NOMO-1 treated with DMSO at 0.1 percent for 48 hours (cell line): ENCODE data around the gene LARGE2.

Experiments used
- DNase-seq: peaks from one replicate; lab custom pipeline; 2025; ENCODE audit not compliant: unreplicated experiment; lab: John Stamatoyannopoulos, UW

The LARGE2 gene

DNA sequence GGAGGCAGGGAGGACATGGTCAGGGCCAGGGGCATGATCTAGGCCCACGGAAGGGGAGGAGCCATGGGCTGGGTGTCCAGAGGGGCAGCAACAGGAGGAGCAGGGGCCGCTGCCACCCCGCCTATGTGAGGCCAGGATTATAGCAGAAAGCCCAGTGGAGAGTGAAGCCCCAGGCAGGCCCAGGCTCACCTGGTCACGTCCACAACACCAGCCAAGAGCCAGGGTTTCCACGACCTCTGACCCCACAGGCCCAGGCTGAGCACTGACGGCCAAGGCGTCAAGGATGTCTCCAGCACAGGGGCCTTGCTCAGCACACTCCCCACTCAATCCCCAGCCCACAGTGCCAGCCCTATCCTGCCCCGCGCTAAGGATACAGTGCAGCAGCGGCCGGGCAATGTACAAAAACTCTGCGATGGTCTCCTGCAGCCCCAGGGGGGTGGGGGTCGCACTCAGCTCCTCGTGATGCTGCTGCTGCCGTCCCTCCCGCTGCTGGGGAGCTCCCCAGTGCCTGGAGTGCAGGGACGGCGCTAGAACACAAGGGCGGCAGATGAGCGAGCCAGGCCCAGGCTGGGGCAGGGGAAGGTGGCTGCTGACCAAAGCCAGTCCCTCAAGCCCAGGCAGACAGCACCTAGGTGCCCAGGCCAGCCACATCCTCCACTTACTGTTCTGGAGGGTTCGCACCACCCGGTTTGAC lies 8.4 kb upstream of the LARGE2 start:
- DNase-seq, result no peak

DNA sequence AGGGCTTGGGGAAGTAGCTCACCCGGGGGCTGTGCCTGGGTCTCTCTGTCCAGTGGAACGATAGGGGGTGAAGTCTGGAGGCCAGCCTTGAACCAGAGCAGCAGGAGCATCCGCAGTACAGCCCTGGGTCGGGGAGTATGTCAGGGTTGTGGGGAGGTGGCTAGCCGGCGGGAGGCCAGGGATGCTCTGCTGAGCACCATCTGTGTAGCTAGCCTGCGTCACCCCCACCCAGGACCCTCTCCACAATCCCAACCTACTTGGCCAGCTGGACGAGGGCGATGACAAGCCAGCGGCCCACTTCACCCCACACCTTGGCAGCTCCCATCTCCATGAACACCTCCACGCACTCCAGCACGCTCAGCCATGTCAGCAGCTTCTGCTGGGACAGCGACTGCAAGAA lies 7.0 kb upstream of the LARGE2 start:
- DNase-seq, result no peak

DNA sequence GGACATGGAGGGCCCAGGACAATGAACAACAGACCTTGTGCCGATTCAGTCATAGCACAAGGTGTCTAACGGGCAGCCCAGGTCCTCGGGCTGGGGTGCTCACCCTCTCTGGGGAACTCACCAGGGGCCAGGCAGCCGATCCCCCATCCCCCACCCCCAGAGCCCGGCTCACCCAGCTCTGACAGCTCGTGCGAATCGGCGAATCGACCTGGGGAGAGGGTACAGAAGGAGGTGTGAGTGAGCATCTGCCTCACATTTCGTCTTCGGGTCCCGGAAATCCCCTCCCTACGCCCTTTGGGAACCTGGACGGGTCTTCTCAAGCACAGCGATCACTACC lies 5.2 kb upstream of the LARGE2 start:
- DNase-seq, result no peak

DNA sequence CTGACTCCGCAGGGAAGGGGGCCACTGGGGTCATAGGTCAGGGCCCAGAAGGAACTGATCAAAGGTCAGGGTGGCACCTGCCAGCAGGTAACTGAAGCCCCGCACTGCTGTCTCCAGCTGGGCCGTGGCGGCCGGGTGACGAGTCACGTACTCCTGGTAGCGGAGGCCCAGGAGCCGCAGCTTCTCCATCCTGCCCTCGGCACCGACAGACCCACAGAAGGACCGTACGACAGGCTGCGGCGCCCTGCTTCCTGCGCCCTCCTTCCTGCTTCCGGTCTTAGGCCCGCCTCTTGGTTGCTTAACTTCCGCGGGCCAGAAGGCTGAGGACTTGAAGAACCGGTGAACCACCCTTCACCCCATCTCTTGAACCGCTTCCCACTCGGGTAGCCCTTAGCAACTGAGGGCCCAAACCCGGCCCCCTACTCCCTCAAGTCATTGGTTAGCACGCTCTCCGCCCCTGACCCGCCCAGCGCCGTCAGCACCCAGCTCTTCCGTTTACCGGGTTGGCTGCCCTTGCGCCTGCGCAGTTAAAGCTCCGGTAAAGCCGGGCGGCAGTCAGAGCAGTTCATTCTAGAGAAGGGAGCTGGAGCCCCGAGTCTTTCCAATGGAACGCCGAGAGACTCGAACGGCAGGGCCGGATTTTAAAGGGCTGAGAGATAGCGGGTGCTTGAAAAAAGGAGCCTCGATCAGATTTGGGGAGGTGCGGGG lies 4.7 kb upstream of the LARGE2 start, which contains the start of gene PEX16:
TSS of gene PEX16 (minus strand) at position 255 of the 708 bp plus-strand sequence. CDS start at position 189, 66 bp downstream.
- DNase-seq, result peak; percentile 99

DNA sequence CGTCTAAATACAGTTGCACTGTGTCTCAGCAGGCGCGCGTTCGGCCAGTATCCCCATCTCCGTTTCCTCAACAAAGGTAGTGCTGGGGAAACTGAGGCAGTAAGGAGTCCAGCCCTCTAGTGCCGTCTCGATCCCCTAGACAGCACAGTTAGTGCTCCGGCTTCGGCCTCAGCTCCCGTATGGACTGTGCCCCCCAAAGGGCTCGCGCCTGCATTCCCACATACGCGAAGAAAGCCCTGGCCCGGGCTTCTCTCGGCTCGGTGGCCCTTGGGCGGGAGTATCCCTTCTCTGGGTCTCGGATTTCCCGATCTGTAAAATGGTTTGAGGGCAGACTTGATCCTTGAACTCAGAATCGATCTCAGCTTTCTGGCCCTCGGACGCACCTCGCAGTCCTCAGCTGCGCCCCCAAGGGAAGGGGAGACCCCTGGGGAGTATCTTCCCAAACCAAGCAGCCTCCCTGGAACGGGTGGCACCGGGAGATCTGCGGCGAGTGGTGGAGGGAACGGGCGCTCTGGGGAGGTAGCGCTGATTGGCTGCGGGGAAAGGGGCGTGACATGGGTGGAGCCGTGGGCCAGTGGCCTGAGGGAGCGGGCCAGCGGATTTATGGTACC lies 4.0 kb upstream of the LARGE2 start:
- peak; percentile 66 for DNase-seq

DNA sequence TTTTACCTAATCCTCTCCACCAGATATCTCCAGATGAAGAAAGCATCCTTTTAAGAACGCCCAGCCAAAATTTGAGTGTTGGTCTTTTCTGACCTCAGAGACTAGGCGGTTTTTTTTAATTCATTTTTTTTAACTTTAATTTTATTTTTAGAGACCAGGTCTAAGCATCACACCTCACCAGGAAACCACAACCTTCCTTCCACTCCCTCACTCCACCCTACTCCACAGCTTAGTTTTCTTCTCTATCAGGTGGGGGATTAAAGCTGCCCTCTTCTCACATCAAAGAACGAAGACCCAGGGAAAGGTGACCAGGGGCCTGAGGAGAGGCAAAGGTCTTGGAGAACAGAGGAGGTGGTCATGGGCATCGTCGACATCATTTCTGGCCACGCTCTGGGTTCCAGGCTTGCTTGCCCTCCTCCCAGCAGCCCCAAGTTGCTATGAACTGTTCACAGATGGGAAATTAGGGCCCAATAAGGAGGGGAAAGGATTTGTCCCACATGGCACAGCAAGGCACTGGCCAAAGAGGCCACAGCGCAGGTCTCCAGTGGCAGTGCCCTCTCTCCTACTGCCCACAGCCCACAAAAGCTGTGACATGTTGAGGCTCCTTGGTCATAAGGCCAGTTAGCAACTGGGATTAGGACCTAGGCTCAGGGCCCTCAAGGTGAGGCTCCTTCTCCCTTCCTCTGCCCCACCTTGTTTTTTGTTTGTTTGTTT lies 3.3 kb upstream of the LARGE2 start:
- DNase-seq, result no peak

DNA sequence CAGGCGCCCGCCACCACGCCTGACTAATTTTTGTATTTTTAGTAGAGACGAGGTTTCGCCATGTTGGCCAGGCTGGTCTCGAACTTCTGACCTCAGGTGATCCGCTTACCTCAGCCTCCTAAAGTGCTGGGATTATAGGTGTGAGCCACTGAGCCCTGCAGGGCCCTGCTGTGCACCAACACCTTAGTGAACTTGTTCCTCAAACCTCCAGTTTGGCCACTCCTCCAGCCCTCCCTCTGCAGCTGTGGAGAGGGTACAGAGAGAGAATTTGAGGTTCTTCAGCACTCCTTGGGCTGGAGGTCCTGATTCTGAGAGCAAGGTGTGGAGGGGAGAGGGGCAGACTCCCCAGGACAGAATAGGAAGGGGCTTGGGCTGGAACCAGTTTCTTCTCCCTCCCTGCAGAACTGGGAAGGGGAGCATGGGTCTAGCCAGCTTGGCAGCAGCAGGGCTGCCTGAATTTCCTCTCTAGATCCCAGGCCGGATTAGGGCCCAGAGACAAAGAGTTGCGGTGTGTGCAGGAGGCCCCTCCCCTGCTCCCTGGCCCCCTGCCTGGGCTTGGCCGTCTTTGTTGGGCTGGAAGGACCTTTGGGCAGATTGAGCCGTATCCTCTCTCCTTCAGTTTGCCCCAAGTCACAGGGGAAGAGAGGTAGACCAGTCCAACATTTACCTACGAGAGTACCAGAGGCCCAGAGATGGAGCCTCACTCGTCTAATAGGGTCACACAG lies 2.5 kb upstream of the LARGE2 start:
- no peak for DNase-seq

DNA sequence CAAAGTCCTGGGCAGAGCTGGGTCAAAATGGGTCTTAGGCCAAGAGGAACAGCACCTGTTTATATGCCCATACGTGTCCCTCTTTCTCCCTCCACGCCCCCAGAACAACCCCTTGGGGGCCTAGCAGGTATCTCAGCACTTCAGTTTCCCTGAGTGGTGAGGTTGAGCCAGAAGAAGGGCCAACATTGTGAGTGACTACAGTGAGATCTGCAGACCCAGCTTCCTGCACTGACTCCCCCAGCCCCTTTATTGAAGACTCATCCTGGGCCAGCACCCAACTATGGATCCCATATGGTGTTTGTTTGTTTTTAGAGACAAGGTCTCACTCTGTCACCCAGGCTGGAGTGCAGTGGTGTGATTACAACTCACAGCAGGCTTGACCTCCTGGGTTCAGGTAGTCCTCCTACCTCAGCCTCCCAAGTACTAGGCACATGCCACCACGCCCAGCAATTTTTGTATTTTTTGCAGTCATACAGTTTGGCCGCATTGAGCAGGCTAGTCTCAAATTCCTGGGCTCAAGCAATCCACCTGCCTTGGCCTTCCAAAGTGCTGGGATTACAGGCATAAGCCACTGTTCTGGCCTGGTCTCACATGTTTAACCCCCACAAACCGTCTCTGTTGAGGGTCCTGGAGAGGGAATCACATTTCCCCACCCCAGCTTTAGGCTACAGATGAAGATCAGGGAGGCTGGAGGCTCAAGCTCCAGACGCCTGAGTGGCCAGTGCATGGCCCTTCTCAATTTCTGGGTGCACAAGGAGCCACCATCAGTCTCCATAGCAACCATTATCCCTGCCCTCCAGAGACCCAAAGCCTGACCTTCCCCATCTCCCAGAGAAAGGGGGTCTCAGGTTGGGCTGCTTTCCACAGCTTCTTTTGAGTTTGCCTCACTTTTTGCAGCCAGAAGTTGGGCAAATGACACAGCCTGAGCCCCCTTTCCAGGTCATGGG lies 1.7 kb upstream of the LARGE2 start:
- DNase-seq, result no peak

DNA sequence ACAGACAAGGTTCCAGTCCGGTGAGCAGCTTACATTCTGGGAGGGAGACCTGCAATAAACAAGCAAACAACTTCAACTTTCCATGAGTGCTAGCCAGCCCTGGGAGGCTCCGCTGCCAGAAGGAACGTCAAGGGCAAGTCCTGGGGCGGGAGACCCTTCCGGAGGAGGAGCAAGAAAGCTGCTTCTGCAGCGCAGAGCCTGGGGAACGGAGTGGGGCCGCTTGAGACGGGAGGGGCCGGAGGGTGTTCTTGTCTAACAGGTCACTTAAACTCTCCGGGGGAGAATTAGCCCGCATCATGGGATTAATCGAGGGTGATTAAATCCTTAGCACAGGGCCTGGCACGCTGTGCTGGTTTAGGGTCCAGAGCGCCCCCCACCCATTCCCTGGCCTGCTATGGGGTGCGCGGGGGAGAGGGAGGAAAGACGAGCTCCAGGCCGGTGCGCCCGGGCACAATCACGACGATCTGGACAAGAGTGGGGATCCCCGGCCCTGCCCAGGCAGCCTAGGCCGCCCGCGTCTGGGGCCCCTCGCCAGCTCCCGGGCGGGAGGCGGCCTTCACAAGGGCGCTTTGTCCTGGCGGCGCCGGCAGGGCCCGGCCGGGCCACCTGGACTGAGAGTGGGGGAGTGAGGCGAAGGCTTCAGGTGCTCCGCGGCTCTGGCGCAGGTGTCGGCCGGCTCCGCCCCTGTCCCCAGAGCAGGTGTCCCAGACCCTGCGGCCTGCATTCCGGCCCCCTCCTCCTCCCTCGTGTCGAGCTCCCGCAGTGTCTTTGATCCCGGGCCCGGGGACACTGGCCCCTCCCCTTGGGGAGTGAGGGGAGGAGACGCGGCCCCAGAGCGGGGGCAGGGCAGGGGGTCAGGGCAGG lies 663 bp upstream of the LARGE2 start:
- no peak for DNase-seq

DNA sequence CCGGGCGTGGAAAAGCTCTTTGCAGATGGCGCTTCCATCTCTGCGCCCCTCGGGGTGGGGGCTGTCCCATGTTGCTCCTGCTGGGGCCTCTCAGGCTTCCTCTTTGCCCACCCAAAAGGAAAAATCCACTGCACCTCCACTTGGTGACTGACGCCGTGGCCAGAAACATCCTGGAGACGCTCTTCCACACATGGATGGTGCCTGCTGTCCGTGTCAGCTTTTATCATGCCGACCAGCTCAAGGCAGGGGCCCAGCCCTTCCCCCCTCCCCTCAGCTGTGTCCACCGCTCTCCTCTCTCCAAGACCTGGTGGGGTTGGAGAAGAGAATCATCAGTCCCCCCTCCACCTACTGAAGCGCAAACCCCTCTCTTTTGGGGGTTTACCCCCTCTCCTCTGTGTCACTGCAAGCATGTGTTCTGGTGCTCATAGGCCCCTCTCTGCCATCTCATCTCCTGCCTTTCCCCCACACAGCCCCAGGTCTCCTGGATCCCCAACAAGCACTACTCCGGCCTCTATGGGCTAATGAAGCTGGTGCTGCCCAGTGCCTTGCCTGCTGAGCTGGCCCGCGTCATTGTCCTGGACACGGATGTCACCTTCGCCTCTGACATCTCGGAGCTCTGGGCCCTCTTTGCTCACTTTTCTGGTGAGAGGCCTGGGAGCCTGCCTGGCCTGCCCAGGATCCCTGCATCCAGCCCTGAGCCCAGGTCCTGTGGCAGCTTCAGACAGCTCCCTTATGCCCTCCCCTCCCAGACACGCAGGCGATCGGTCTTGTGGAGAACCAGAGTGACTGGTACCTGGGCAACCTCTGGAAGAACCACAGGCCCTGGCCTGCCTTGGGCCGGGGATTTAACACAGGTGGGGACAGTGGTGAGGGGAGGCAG lies 1.8 kb downstream of the LARGE2 start:
- no peak for DNase-seq

DNA sequence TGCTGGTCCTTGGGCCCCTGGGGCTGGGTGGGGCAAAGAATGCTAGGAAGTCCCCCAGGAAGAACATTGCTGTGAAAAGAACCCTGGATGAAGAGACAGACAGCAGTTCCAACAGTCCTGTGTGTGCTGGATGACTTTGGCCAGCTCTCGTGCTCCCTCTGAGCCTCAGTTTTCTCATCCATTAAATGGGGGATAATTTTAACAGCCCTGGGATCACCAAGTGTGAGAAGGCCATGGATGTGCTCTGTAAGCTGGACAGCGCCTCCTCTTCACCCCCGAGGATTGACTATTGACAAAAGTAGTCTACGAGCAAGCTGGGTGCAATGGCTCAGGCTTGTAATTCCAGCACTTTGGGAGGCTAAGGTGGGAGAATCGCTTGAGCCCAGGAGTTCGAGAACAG lies 2.5 kb downstream of the LARGE2 start:
- DNase-seq, result no peak

DNA sequence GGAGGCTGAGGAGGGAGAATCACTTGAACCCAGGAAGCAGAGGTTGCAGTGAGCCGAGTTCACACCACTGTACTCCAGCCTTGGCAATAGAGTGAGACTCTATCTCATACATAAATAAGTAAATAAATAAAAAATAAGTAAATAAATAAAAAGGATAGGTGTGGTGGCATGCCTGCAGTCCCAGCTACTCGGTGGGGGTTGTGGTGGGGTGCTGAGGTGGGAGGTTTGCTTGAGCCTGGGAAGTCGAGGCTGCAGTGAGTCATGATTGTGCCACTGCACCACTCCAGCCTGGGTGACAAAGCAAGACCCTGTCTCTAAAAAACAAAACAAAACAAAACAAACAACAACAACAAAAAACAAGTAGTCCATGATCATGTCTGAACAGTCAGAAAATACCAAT lies 3.1 kb downstream of the LARGE2 start:
- DNase-seq, result no peak

DNA sequence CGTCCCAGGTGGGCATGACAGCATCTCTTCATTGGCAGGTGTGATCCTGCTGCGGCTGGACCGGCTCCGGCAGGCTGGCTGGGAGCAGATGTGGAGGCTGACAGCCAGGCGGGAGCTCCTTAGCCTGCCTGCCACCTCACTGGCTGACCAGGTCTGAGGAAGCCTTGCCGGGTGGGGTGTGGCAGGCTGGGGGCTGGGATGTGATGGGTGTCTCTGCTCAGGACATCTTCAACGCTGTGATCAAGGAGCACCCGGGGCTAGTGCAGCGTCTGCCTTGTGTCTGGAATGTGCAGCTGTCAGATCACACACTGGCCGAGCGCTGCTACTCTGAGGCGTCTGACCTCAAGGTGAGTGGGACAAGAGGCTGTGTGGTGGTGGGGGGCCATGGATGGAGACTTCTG lies 3.5 kb downstream of the LARGE2 start:
- no peak for DNase-seq

DNA sequence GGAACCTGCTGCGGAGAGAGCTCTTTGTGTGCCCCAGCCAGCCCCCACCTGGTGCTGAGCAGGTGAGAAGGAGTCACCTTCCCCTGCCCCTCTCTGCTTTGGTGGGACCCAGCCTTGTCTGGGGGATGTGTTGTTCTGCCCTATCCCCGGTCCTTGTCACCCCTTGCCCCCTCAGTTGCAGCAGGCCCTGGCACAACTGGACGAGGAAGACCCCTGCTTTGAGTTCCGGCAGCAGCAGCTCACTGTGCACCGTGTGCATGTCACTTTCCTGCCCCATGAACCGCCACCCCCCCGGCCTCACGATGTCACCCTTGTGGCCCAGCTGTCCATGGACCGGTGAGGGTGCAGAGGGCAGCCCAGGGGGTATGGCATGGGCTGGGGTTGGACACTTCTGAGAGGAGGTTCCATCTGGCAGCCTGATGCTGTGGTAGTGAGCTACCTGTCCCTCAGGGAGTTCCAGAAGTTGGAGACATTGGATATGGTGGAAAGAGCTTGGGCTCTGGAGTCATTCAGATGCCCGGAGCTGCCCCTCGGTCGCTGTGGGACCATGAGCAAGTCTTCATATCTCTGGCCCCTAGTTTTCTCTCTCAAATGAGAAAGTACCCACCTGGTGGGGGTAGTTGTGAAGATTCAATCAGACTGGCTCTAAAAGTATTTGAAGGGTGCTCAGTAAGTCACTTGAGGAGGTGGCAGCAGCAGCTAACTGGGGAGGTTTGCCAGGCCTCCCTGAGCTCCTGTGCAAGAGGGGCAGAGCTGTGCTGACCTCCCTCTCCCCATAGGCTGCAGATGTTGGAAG lies 4.3 kb downstream of the LARGE2 start:
- DNase-seq, result no peak

DNA sequence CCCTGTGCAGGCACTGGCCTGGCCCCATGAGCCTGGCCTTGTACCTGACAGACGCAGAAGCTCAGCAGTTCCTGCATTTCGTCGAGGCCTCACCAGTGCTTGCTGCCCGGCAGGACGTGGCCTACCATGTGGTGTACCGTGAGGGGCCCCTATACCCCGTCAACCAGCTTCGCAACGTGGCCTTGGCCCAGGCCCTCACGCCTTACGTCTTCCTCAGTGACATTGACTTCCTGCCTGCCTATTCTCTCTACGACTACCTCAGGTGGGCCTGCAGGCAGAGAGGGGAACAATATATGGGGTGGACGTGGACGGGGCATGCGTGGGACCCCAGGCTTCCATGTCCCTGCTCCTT lies 4.9 kb downstream of the LARGE2 start:
- no peak for DNase-seq

DNA sequence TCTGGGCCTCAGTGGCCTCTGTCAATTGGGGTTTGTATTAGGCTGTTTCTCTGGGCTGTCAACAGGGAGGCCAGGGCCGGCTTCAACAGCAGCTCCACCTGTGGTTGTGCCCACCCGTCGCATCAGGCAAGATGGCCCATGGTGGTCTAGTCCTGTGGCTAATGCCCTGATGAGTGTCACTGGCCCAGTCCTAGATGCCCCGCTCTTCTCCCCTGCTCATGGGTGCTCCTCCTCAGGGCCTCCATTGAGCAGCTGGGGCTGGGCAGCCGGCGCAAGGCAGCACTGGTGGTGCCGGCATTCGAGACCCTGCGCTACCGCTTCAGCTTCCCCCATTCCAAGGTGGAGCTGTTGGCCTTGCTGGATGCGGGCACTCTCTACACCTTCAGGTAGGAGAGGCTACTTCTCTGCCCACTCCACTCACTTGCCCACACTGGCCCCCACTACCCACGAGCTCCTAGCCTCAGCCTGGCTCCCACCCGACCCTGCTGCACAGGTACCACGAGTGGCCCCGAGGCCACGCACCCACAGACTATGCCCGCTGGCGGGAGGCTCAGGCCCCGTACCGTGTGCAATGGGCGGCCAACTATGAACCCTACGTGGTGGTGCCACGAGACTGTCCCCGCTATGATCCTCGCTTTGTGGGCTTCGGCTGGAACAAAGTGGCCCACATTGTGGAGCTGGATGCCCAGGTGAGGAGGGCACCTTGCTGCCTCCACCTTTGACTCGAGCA lies 5.4 kb downstream of the LARGE2 start:
- DNase-seq, result no peak
